C4-2B (cell line): Measurements from ENCODE around the gene PRKAG2.

ENCODE experiments used
- ZFX ChIP-seq: fragments of 450-650 bp; IDR thresholded peaks from 2 replicates; pipeline ENCODE4 v1.6.1; 2017
- TF ChIP-seq, protein P1 (sequence below): fragments of 450-650 bp; conservative IDR thresholded peaks from 2 replicates; pipeline ENCODE4 v1.5.1; 2017; ENCODE audit warnings: mild to moderate bottlenecking

DNA sequence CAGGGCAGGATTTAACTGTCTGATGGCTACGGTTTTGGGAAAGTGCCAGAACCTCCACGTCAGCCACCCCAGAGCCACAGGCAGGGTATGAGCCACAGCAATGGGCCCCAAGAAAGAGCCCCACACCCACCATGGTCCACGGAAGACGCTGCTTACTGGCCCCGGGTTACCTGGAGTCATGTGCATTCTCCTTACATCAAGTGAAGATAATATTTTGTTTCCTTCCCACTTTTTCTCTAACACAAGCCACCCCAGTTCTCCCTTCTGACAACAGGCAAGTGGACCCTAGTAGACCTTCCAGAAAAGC is 67.1 kb downstream of the PRKAG2 start:
- TF ChIP-seq, protein P1, sequence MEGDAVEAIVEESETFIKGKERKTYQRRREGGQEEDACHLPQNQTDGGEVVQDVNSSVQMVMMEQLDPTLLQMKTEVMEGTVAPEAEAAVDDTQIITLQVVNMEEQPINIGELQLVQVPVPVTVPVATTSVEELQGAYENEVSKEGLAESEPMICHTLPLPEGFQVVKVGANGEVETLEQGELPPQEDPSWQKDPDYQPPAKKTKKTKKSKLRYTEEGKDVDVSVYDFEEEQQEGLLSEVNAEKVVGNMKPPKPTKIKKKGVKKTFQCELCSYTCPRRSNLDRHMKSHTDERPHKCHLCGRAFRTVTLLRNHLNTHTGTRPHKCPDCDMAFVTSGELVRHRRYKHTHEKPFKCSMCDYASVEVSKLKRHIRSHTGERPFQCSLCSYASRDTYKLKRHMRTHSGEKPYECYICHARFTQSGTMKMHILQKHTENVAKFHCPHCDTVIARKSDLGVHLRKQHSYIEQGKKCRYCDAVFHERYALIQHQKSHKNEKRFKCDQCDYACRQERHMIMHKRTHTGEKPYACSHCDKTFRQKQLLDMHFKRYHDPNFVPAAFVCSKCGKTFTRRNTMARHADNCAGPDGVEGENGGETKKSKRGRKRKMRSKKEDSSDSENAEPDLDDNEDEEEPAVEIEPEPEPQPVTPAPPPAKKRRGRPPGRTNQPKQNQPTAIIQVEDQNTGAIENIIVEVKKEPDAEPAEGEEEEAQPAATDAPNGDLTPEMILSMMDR = no peak
- no peak for TF ChIP-seq ZFX
